ENCODE results near the gene GLIS1.

The GLIS1 gene

DNA sequence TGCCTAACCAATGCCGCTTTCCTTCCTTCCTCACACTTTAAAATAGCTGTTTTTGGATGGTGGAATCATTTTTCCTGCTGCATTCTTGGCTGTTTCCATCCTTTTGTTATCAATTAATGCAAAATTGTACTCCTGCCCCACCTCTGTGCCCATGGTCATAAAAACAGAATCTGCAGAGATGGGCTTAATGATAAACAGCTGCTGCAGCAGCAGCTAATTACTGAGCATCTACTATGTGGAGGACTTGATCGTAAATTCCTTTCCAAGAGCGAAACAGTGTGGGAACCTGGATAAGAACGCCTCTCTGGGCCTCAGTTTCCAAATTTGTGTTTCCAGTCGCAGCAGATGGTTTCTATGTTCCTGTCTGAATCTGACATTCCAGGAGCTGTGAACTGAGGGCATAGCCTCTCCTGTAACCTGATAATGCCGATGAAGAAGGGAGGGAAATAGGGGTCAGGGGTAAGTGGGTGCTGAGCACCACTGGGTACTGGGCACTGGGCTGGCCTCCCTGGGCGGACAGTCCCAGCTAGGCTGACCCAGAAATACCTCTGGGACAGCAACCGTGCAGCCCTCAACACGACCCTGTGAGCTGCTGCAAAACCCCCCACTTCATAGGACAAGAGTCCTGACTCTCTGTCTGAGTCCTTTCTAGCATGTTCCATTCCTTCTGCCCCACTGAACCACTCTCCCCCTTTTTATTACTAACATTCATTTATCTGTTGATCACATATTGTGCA, 158.1 kb downstream of the GLIS1 start:
- DNase-seq (ENCODE audit: low read depth in 2 of 2) = no peak

DNA sequence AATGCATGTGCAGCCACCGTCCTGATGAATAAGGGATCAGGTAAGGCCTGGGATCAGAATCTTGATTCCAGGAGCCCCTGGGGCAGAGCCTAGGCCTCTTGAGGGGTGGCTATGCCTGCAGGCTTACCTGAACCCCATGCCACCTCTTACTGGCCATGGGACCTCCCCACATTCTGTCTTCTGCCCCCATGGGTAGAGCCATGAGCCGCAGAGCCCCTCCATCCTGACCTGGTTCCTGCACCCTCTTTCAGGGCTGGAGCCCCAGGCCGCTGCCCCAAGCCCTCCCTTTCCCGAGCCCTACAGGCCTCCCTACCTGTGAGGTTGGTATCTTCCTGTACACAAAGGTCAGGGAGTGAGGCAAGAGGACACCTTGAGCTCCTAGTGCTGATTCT, 159.0 kb downstream of the GLIS1 start:
- DNase-seq (ENCODE audit: low read depth in 2 of 2) = no peak

DNA sequence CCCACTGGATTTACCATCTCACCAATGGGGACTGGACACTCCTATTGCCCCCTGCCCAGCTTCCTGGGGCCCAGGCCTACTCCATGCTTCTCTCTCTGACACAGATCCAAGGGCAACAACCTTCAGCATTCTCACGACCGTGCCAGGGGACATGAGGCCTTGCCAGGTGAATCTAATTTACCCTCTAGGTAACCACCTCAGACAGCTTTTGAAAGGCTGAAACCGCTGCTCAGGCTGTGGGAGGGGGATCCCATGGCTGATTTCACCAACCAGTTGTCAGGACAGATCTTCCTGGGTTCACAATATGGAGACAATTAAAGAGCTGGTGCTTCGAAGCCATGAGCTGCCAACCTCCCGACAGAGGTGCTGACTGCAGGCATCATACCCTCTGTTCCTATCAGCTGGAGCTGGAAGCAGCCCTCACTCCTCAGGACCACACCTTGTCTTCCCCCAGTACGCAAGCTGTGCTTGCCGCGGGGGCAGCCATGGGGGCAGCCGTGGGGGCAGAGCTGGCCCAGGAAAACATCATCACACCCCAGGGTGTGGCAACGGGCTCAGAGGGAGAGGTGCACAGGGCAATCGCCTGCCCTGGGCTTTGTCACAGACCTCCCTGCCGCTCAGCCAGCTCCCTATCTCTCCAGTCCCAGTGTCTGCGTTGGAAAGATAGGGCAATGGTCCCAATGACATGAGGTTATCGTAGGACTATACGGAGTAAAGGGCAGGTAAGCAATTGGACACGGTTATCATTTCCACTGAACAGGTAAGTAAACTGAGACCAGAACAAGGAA, 159.5 kb downstream of the GLIS1 start:
- DNase-seq (ENCODE audit: low read depth in 2 of 2) = no peak

DNA sequence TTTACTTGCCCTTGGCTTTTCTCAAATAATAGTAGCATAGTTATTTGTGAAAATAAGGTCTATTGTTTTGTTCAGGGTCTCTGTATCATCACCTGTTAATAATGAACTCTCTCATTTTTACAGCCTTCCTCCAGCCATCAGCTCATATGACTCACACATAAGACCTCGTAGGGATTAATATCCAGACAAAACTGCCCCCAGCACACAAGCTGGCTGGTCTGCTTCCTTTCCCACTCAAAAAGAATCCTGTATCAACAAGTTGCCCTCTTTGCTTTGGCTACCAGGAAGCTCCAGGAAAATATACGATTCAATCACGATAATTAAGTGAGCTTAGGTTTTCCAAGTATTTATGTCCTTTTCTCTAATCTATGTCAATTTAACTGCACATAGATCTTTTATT, 160.6 kb downstream of the GLIS1 start:
- no peak for DNase-seq (ENCODE audit: low read depth in 2 of 2)

DNA sequence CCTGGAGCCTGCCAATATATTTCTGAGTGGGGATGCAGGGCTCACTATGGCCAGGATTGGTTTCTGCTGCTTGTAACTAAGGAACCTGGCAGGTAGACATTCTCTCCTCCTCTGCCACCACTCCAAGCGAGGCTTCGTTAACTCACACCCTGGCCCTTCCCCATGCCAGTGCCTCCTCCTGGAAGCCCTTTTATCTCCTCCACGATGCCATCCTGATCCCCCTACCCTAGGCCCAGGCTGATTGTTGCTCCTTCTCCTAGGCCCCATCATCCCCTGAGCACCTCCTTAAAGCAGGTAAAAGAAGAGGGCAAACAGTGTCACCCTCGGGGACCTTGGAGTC, 161.2 kb downstream of the GLIS1 start:
- DNase-seq (ENCODE audit: low read depth in 2 of 2) = no peak

DNA sequence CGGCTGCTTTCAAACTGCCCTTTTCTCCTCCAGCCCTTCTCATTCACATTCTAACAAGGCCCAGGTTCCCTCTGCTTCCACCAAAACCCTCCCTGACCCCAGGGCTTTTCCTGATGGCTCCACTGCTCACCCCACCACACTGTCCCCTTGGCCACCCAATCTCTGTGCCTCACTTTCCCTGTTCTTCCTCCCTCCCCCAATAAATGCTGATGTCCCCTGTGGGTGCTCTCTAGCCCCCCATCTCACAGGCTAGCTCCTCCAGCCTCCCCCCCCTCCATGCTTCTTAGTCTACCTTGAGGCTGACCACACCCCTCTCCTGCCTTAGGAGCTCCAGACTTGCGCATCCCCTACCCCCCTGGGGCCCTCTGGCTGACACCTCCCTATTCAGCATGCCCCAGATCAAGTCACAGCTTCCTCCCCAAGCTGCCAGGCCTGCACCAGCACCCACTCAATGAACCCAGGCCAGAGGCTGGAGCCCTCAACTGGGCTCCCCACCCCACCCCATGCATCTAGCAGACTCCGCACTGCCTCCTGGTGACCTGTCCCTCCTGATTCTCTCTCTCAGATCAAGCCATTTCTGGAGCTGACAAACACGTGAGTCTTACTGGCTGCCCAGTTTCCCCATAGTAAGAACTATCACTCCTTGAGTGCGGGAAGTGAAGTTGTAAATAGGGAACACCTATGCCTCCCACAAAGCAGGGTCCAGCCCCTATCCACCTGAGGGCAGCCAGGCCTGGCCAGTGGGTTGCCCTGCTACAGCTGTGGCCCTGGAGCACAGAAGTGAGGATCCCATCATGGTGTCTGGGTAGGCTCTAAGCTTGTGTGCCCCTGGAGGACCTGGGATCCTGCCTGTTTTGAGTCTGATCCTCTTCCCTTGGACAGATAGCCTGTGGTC, 161.9 kb downstream of the GLIS1 start:
- DNase-seq (ENCODE audit: low read depth in 2 of 2) = no peak

DNA sequence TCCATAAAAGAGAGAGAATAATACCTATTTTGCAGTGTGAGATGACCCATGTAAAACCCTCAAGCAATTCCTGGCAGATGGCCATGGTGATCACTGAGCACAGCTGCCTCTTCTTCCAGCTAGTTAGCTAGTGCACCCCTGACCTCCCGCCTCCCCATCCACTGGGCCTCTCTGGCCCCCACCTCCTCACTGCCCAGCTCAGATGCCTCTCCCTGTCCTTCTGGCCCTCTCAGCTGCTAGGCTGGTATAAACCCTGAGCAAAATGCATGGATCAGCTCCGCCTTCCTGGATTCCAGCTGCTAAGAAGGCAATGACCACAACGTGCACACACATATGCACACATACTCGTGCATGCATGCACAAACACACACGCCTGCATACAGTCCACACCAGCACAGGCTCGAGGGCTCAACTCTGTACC, 162.6 kb downstream of the GLIS1 start:
- no peak for DNase-seq (ENCODE audit: low read depth in 2 of 2)

DNA sequence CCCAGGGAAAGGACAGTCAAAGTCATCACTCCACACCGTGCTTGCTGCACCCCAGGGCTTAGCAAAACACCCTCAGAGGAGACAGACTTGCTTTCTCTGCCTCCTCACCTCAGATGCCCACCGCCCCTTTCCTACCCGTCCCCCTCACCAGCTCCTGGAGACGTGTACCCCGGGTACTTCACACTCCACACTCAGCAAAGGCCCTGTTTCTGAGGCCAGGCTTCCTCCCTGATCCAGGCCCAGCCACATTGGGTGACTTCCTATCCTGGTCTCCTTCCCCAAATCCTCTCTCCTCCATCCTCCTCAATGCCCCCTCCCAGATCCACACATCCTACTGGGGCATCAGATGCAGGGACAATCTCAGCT, 163.0 kb downstream of the GLIS1 start:
- no peak for DNase-seq (ENCODE audit: low read depth in 2 of 2)

DNA sequence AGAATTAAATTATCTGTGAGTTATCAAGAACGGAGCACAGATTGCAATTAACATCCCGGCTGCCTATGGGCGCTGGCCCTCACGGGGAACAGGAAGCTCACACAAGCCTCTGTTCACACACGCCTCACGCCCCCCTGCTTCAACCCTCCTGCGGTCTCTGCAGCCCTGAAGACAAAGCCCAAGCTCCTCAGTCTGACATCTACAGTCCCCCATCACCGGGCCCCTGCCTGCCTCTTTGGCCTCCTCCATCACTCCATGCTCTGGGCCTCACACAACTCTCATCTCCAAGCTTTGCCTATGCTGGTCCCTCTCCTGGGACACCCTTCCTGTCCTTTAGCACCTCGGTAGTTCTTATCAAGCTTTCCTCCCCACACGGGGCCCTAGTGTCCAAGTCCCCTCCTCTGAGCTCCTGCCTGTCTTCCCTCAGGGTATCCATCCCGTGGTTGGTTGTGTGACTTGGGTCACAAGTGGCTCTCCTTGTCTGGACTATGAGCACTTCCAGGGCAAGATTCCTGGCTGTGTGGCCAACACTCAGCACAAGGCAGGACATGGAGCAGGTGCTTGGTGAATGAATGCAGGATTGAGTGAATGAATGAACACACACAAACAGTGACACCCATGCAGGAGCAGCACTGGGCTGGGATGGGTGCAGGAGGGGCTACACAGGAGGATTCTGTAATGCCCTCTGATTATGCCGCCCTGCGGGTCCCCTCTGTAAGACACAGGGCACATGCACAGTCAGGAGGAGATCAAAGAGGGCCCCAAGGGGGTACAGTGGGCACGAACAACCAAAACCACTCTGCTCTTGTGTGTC, 163.6 kb downstream of the GLIS1 start:
- DNase-seq (ENCODE audit: low read depth in 2 of 2) = no peak

DNA sequence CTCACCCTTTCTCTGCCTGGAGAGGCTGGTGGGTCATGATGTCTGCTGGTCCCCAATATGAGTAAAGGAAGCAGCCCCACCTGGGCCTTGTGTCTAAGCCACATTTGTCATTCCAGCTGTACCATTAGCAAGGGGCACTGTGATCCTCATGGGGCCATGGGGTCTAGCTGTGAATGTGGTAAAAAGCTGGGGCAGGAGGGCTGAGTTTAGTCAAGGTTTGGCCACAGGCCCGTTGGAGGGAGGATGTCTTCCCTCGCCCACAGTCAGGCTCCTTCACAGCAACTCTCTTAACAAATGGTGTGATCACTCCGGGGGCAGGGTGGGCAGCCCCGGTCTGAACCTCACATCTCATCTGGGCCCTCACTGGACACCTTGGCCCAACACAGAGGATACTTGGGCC, 164.3 kb downstream of the GLIS1 start:
- no peak for DNase-seq (ENCODE audit: low read depth in 2 of 2)

DNA sequence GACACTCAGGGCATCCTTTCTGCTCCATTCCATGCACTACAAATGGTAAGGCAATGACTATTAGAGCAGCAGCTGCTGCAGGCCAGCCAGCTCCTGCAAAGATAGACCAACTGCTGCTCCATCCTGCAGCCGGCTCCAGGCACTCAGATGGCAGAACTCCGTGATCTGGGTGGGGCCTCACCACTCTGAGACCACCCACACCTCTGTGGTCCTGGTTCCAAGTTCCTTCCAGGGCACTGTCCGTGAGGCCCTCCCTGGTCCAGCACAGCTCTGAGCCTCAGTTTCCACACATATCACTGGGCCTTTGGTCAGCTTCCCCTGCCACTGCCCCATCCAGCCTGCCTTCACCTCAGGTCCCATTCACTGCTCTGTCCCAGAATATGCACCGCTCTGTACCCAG, 165.0 kb downstream of the GLIS1 start:
- no peak for DNase-seq (ENCODE audit: low read depth in 2 of 2)

DNA sequence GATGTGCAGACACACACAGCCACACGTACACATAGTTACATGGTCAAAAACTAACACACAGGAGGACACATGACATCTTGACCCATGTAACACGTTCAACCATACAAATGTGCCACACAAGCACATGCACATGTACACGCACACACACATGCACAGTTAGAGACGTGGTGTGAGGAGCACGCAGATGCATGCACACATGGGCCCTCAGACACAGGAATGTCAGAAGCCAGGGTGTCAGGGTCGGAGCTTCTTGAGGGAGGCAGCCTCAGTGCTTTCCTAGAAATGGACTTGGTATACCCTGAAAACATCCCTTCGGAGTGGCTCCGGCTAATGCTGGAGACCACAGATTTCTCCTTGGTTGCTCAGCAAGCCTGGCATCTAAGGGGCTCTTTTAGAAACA, 165.4 kb downstream of the GLIS1 start:
- no peak for DNase-seq (ENCODE audit: low read depth in 2 of 2)

DNA sequence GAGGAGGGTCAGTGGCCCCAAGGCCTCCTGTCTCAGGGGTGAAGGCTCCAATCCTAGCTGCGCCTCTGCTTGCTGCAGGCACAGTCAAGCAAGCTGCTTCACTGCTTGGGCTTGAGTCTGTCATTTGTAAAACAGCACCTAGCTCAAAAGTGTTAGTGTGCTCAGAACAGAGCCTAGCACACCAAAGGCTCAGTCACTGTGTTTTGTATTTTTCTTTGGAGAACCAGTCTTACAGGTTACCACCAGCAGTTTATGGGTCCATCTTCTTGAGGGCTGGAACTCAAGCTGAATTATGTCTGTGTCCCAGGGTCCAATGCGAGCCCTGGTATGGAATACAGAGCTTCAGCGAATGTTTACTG, 166.2 kb downstream of the GLIS1 start:
- DNase-seq (ENCODE audit: low read depth in 2 of 2) = no peak

DNA sequence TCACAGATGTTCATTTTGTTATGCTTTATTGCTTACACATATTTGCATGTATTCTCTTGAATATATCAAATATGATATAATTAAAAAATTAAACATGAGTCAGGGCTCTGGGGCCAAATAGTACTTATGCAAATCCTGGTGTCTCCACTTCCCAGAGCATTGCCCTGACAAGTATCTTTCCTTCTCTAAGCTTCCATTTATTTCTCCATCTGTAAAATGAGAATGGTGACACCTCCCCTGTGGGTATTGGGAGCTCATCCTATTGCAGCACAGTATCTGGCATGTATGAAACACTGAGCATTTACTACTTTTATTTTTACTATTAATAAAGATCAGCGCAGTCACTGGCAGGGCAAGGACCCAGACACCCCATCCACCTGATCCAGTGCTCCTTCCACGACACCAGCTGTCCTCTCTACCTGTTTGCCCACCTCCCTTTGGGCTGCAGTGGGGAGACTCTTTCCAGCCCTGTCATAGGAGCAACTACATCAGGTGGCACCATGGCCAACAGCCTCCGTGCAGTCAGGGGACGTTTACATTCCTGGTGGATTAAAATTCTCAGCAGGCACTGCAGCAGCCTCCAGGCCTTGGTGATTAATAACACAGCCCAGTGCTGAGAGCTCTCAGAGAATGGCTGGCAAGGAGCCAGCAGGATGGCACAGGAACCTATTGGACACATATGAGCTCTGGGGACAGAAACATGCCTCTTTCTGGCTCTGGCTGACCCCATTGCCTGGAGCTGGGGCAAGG, 166.7 kb downstream of the GLIS1 start:
- no peak for DNase-seq (ENCODE audit: low read depth in 2 of 2)

DNA sequence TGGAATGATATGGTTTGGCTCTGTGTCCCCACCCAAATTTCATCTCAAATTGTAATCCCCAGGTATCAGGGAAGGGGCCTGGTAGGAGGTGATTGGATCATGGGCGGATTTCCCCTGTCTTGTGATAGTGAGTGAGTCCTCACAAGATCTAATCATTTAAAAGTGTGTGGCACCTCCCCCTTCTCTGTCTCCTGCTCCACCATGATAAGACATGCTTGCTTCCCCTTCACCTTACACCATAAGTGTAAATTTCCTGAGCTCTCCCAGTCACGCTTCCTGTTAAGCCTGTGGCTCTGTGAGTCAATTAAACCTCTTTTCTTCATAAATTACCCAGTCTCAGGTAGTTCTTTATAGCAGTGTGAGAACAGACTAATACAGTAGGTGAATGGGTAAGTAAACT, 170.4 kb downstream of the GLIS1 start:
- DNase-seq (ENCODE audit: low read depth in 2 of 2) = no peak

DNA sequence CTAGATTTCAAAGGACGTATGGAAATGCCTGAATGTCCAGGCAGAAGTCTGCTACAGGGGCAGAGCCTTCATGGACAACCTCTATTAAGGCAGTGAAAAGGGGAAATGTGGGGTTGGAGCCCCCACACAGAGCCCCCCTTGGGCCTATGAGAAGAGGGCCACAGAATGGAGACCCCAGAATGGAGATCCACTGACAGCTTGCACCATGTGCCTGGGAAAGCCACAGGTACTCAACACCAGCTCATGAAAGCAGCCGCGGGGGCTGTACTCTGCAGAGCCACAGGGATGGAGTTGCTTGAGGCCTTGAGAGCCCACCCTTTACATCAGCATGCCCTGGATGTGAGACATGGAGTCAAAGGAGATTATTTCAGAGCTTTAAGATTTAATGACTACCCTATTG, 171.1 kb downstream of the GLIS1 start:
- no peak for DNase-seq (ENCODE audit: low read depth in 2 of 2)

DNA sequence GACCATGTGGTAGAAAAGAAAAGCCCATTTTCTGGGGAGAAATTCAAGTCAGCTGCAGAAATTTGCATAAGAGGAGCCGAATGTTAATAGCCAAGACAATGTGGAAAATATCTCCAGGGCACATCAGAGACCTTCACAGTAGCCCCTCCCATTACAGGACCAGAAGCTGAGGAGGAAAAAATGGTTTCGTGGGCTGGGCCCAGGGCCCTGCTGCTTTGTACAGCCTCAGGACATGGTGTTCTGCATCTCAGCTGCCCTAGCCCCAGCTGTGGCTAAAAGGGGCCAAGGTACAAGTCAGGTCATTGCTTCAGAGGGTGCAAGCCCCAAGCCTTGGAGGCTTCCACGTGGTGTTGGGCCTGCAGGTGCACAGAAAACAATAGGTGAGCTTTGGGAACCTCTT, 171.5 kb downstream of the GLIS1 start:
- DNase-seq (ENCODE audit: low read depth in 2 of 2) = no peak

DNA sequence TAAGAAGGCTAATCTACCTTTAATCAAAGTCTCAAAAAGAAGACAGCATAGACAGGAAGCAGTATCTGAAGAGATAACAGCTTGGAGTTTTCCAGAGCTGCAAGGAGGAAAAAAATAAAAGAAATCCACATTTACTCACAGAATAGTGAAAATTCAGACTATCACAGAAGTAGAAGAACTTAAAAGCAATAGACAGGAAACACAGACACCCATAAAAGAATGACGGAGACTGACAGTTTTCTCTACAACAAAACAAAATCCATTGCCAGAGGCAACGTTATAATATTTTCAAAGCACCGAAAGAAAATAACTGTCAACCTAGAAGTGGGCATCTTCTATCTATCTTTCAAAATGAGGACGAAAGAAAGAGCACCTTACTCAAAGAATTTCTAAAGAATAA, 175.4 kb downstream of the GLIS1 start:
- no peak for DNase-seq (ENCODE audit: low read depth in 2 of 2)

DNA sequence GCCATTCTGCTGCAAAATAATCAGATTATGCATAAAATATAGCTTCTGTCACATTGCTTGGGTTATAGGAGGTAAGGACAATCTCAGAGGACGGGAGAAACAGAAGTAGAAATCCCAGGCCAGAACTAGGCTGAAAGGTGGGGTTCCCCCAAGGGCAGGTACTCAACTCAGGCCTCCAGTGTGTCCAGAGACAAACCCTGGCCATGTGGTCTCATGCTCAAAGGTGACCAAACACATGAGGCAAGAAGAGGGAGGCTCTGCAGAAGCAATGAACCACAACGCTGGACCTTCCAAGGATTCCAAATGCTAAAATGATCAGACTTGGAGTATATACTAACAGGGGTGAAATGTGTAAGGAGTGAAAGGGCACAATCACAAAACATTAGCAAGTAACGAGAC, 176.0 kb downstream of the GLIS1 start:
- no peak for DNase-seq (ENCODE audit: low read depth in 2 of 2)

DNA sequence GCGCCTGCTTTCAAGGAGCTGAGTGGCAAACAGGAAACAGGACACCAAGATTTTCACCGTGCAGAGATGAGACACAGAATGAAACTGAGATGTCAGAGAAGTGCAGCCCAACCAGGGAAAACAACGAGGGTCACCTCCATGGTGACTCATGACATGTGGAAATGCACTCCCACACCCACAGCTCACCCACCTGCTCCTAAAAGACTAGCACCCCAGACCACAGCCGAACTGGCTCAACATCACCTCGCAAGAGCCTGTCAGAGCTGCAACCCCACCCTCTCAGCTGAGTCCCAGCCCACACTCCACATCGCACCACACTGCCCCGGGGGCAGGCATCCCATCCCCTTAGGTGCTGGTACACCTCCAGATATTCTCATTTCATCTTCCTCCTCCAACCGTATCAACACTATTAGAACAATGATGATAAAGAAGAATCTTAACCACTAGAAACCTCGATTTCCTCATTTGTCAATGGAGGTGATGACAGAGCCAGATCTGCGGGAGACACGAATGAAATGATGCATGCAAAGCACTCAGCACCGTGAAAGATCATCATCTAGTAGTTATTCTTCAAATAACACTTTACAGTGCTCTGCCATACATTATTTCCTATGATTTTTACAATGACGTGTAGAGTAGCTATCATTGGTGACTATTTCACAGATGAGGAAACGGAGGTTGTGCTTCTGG, 176.5 kb downstream of the GLIS1 start:
- peak; percentile 47 to 53 for DNase-seq (ENCODE audit: low read depth in 2 of 2)
